Neural cell (in vitro differentiated cells): ENCODE results near the gene ZNF771. TPM values are rescaled to one million over a fixed set of nuclear protein-coding genes. Genes with fewer than 3 reads are reported as not detected.

Experiments used
- H2AFZ ChIP-seq: fragments of 200-600, 300-800 bp; sonication (generic), shearing (Covaris generic); 2 replicates; pipeline ENCODE4 v1.6.0; 2014; ENCODE audit warnings: low read depth, mild to moderate bottlenecking, antibody characterized with exemption, low read length, moderate library complexity
- H3F3A ChIP-seq: fragments of 200-600 bp; shearing (Covaris generic); 2 replicates; pipeline ENCODE4 v1.6.1; 2016; ENCODE audit warnings: mild to moderate bottlenecking, moderate library complexity, mixed read lengths, antibody characterized with exemption, low read length; ENCODE audit not compliant: insufficient read depth, poor library complexity, severe bottlenecking
- H3K27ac ChIP-seq: fragments of 200-600, 300-800 bp; sonication (generic), shearing (Covaris generic); 2 replicates; pipeline ENCODE4 v1.5.1; 2014; ENCODE audit warnings: mild to moderate bottlenecking, low read length, moderate library complexity
- H3K27me3 ChIP-seq: fragments of 300-800, 200-600 bp; sonication (generic), shearing (Covaris generic); 2 replicates; pipeline ENCODE4 v1.6.0; 2014; ENCODE audit warnings: mild to moderate bottlenecking, low read depth, low read length, moderate library complexity; ENCODE audit not compliant: insufficient read depth
- H3K36me3 ChIP-seq: fragments of 300-800, 200-600 bp; sonication (generic), shearing (Covaris generic); 2 replicates; pipeline ENCODE4 v1.5.1; 2014; ENCODE audit warnings: mild to moderate bottlenecking, antibody characterized with exemption, low read length, moderate library complexity; ENCODE audit not compliant: insufficient read depth
- H3K4me2 ChIP-seq: fragments of 300-800, 200-600 bp; sonication (generic), shearing (Covaris generic); 2 replicates; pipeline ENCODE4 v1.6.0; 2014; ENCODE audit warnings: mild to moderate bottlenecking, low read length
- H3K4me3 ChIP-seq: fragments of 300-800, 200-600 bp; sonication (generic), shearing (Covaris generic); 2 replicates; pipeline ENCODE4 v1.5.1; 2014; ENCODE audit warnings: mild to moderate bottlenecking, low read length, moderate library complexity
- H3K79me2 ChIP-seq: fragments of 200-600 bp; shearing (Covaris generic); replicated peaks from 2 replicates; pipeline ENCODE4 v1.6.0; 2014; ENCODE audit warnings: mild to moderate bottlenecking, low read length, moderate library complexity; ENCODE audit not compliant: insufficient read depth
- H3K9ac ChIP-seq: fragments of 300-800, 200-600 bp; sonication (generic), shearing (Covaris generic); 2 replicates; pipeline ENCODE4 v1.6.1; 2016; ENCODE audit warnings: mild to moderate bottlenecking, low read length, mixed read lengths
- H3K9me2 ChIP-seq: fragments of 200-600 bp; shearing (Covaris generic); 2 replicates; pipeline ENCODE4 v1.6.1; 2016; ENCODE audit warnings: mild to moderate bottlenecking, low read length, mixed read lengths; ENCODE audit not compliant: insufficient read depth
- H3K9me3 ChIP-seq: fragments of 200-600, 300-800 bp; sonication (generic), shearing (Covaris generic); 2 replicates; pipeline ENCODE4 v1.6.1; 2016; ENCODE audit warnings: mild to moderate bottlenecking, mixed run types, low read length, moderate library complexity, mixed read lengths
- H4K20me1 ChIP-seq: fragments of 200-600 bp; shearing (Covaris generic); 2 replicates; pipeline ENCODE4 v1.6.1; 2016; ENCODE audit warnings: mild to moderate bottlenecking, mixed run types; ENCODE audit not compliant: insufficient read depth
- EP300 ChIP-seq: fragments of 450-650 bp; conservative IDR thresholded peaks from 2 replicates; pipeline ENCODE4 v1.6.1; 2014; ENCODE audit warnings: antibody characterized with exemption, mild to moderate bottlenecking, moderate library complexity; ENCODE audit not compliant: poor library complexity, severe bottlenecking
- EZH2 ChIP-seq: fragments of 200-600, 300-800 bp; shearing (Covaris generic), sonication (generic); IDR thresholded peaks from 2 replicates; pipeline ENCODE4 v1.6.1; 2014; ENCODE audit warnings: antibody characterized with exemption, low read length, borderline replicate concordance, mild to moderate bottlenecking; ENCODE audit not compliant: insufficient read depth, poor library complexity, severe bottlenecking
- MXI1 ChIP-seq: fragments of 450-650 bp; conservative IDR thresholded peaks from 2 replicates; pipeline ENCODE4 v1.6.1; 2014; ENCODE audit warnings: antibody characterized with exemption, mild to moderate bottlenecking; ENCODE audit not compliant: poor library complexity, severe bottlenecking
- POLR2AphosphoS5 ChIP-seq: IDR thresholded peaks from 2 replicates; pipeline ENCODE4 v1.6.1; 2012
- RAD21 ChIP-seq: fragments of 450-650 bp; conservative IDR thresholded peaks from 2 replicates; pipeline ENCODE4 v1.6.1; 2014; ENCODE audit warnings: antibody characterized with exemption, mild to moderate bottlenecking, moderate library complexity
- REST ChIP-seq: IDR thresholded peaks from 2 replicates; pipeline ENCODE4 v1.6.1; 2012; ENCODE audit warnings: borderline replicate concordance
- SMC3 ChIP-seq: fragments of 450-650 bp; conservative IDR thresholded peaks from 2 replicates; pipeline ENCODE4 v1.6.1; 2014; ENCODE audit warnings: antibody characterized with exemption, mild to moderate bottlenecking, moderate library complexity; ENCODE audit not compliant: poor library complexity
- TAF1 ChIP-seq: IDR thresholded peaks from 2 replicates; pipeline ENCODE4 v1.6.1; 2012; ENCODE audit warnings: low read depth
- polyA plus RNA-seq: library from polyadenylated mRNA; depleted of rRNA; stranded (reverse); fragments of >200 nt; gene quantifications from 2 replicates; pipeline ENCODE4 v1.2.3, GENCODE V29; 2014
- TF ChIP-seq, protein P1 (sequence below): fragments of 450-650 bp; IDR thresholded peaks from 2 replicates; pipeline ENCODE4 v1.5.1; 2014; ENCODE audit warnings: antibody characterized with exemption, mild to moderate bottlenecking, moderate library complexity; ENCODE audit not compliant: poor library complexity, severe bottlenecking

ZNF771 gene
- polyA plus RNA-seq, 1 donor from 2014 or later = 11.7 TPM

GRCh38 chr16:30421010-30421409, 13.6 kb downstream of the ZNF771 start:
- Histone ChIP-seq H3K27ac (no peak overlapping the region), H3K9me3 (no peaks in the 10 kb centered on the region), H3K4me3 (no peak overlapping the region), H3K9me2 (no peaks in the 10 kb centered on the region), H3K27me3 (no peaks in the 10 kb centered on the region), H3K79me2 (no peaks in the 10 kb centered on the region), H4K20me1 (no peaks in the 10 kb centered on the region), H3K9ac (no peak overlapping the region), H2AFZ (no peak overlapping the region), H3K36me3 (no peaks in the 10 kb centered on the region), H3K4me2 (no peak overlapping the region), H3F3A (peaks cover 2% of the 10 kb centered on the region)
- no peak for TF ChIP-seq REST
- TF ChIP-seq TAF1 = no peak

- Histone ChIP-seq H4K20me1 (no peaks in the 10 kb centered on the region), H3K4me2 (no peak overlapping the region), H3K27me3 (no peaks in the 10 kb centered on the region), H3F3A (no peaks in the 10 kb centered on the region), H3K36me3 (no peaks in the 10 kb centered on the region), H3K79me2 (no peaks in the 10 kb centered on the region), H2AFZ (no peak overlapping the region), H3K9me3 (no peaks in the 10 kb centered on the region), H3K9ac (no peak overlapping the region), H3K9me2 (no peaks in the 10 kb centered on the region), H3K4me3 (no peak overlapping the region), H3K27ac (no peak overlapping the region)
- TF ChIP-seq EP300 = no peak
- TF ChIP-seq POLR2AphosphoS5 = no peak
- no peak for TF ChIP-seq TAF1
- TF ChIP-seq RAD21 = no peak
- no peak for TF ChIP-seq EZH2
- TF ChIP-seq MXI1 = no peak
- no peak for TF ChIP-seq REST
- no peak for TF ChIP-seq SMC3
- TF ChIP-seq, protein P1, sequence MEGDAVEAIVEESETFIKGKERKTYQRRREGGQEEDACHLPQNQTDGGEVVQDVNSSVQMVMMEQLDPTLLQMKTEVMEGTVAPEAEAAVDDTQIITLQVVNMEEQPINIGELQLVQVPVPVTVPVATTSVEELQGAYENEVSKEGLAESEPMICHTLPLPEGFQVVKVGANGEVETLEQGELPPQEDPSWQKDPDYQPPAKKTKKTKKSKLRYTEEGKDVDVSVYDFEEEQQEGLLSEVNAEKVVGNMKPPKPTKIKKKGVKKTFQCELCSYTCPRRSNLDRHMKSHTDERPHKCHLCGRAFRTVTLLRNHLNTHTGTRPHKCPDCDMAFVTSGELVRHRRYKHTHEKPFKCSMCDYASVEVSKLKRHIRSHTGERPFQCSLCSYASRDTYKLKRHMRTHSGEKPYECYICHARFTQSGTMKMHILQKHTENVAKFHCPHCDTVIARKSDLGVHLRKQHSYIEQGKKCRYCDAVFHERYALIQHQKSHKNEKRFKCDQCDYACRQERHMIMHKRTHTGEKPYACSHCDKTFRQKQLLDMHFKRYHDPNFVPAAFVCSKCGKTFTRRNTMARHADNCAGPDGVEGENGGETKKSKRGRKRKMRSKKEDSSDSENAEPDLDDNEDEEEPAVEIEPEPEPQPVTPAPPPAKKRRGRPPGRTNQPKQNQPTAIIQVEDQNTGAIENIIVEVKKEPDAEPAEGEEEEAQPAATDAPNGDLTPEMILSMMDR = no peak
Measured at GRCh38 chr16:30428055-30428454, 20.6 kb downstream of the ZNF771 start.
